ENCODE results near the gene OBSCN.

OBSCN gene

GRCh38 chr1:228329887-228330286 is 122.0 kb downstream of the OBSCN start:
- DNase-seq: no peak

- no peak for DNase-seq
Observed at GRCh38 chr1:228332797-228333738, 125.2 kb downstream of the OBSCN start.

- no peak for DNase-seq
Observed at GRCh38 chr1:228333739-228334115, 125.9 kb downstream of the OBSCN start.

GRCh38 chr1:228334226-228334935 is 126.5 kb downstream of the OBSCN start:
- no peak for DNase-seq

- DNase-seq: no peak
Observed at GRCh38 chr1:228334954-228335353, 127.1 kb downstream of the OBSCN start.

- DNase-seq: no peak
Observed at GRCh38 chr1:228335406-228336307, 127.8 kb downstream of the OBSCN start.

GRCh38 chr1:228336308-228337030 is 128.6 kb downstream of the OBSCN start:
- no peak for DNase-seq

- DNase-seq: no peak
Observed at GRCh38 chr1:228337031-228337564, 129.3 kb downstream of the OBSCN start.

- no peak for DNase-seq
Observed at GRCh38 chr1:228337711-228338520, 130.1 kb downstream of the OBSCN start.

- no peak for DNase-seq
Observed at GRCh38 chr1:228338521-228339051, 130.7 kb downstream of the OBSCN start.

- no peak for DNase-seq
Observed at GRCh38 chr1:228339059-228339704, 131.3 kb downstream of the OBSCN start.

- no peak for DNase-seq
Observed at GRCh38 chr1:228339766-228340685, 132.2 kb downstream of the OBSCN start.

- DNase-seq: no peak
Observed at GRCh38 chr1:228340686-228341449, 133.0 kb downstream of the OBSCN start.

- no peak for DNase-seq
Observed at GRCh38 chr1:228341450-228341813, 133.6 kb downstream of the OBSCN start.

GRCh38 chr1:228341814-228342626 is 134.2 kb downstream of the OBSCN start:
- DNase-seq: no peak

GRCh38 chr1:228342627-228343190 is 134.9 kb downstream of the OBSCN start:
- DNase-seq: no peak

GRCh38 chr1:228343191-228343661 is 135.4 kb downstream of the OBSCN start:
- DNase-seq: no peak
